WTC11 (cell line): ENCODE measurements around the gene ITCH.

ENCODE experiments used
- ELF4 ChIP-seq: sonication (generic); formaldehyde crosslinking; IDR thresholded peaks from 2 replicates; pipeline ENCODE4 v1.8.1; 2022; ENCODE audit warnings: low read depth, mild to moderate bottlenecking, moderate library complexity, missing genetic modification reagents
- FOXJ3 ChIP-seq: sonication (generic); formaldehyde crosslinking; IDR thresholded peaks from 2 replicates; pipeline ENCODE4 v1.9.0; 2021; ENCODE audit warnings: missing genetic modification reagents, mild to moderate bottlenecking, borderline replicate concordance
- JUN ChIP-seq: sonication (generic); formaldehyde crosslinking; IDR thresholded peaks from 2 replicates; pipeline ENCODE4 v1.8.0; 2023; ENCODE audit warnings: mild to moderate bottlenecking, missing genetic modification reagents
- TEAD1 ChIP-seq: sonication (generic); formaldehyde crosslinking; IDR thresholded peaks from 2 replicates; pipeline ENCODE4 v1.8.0; 2022; ENCODE audit warnings: mild to moderate bottlenecking, missing genetic modification reagents
- TF ChIP-seq, protein P1 (sequence below): fragments of 200-600 bp; IDR thresholded peaks from 2 replicates; pipeline ENCODE4 v1.8.0; 2022; ENCODE audit warnings: antibody characterized with exemption

GRCh38 chr20:34472246-34472925, 109.3 kb downstream of the ITCH start:
- TF ChIP-seq, protein P1, sequence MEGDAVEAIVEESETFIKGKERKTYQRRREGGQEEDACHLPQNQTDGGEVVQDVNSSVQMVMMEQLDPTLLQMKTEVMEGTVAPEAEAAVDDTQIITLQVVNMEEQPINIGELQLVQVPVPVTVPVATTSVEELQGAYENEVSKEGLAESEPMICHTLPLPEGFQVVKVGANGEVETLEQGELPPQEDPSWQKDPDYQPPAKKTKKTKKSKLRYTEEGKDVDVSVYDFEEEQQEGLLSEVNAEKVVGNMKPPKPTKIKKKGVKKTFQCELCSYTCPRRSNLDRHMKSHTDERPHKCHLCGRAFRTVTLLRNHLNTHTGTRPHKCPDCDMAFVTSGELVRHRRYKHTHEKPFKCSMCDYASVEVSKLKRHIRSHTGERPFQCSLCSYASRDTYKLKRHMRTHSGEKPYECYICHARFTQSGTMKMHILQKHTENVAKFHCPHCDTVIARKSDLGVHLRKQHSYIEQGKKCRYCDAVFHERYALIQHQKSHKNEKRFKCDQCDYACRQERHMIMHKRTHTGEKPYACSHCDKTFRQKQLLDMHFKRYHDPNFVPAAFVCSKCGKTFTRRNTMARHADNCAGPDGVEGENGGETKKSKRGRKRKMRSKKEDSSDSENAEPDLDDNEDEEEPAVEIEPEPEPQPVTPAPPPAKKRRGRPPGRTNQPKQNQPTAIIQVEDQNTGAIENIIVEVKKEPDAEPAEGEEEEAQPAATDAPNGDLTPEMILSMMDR, result no peak
- TF ChIP-seq JUN, result no peak
- TF ChIP-seq TEAD1 (CRISPR knock-in tag), result no peak
- TF ChIP-seq ELF4 (CRISPR knock-in tag), result no peak
- no peak for TF ChIP-seq FOXJ3 (CRISPR knock-in tag)
